HEK293T (cell line): Measurements from ENCODE around the gene CAPZA2.

Experiments used
- CTCF ChIA-PET: fragments of 350-600 bp; formaldehyde crosslinking; extraction: SDS; loops from one replicate; lab custom pipeline; 2021; ENCODE audit warnings: antibody characterized with exemption, inconsistent platforms; lab: Yijun Ruan, JAX
- POLR2A ChIA-PET: fragments of 350-600 bp; formaldehyde crosslinking; extraction: SDS; loops from one replicate; lab custom pipeline; 2020; ENCODE audit warnings: antibody characterized with exemption, inconsistent platforms; lab: Yijun Ruan, JAX
- DNase-seq: peaks from one replicate; pipeline ENCODE4 v3.0.0; 2012; ENCODE audit warnings: mixed read lengths; ENCODE audit errors: extremely low spot score
- ARNT ChIP-seq: fragments of 450-650 bp; IDR thresholded peaks from 2 replicates; pipeline ENCODE4 v1.6.1; 2017; ENCODE audit warnings: mild to moderate bottlenecking
- BHLHE40 ChIP-seq: fragments of 450-650 bp; IDR thresholded peaks from 2 replicates; pipeline ENCODE4 v1.6.1; 2016; ENCODE audit warnings: mild to moderate bottlenecking, moderate library complexity, borderline replicate concordance
- CTBP1 ChIP-seq: fragments of 450-650 bp; IDR thresholded peaks from 2 replicates; pipeline ENCODE4 v1.6.1; 2016; ENCODE audit warnings: borderline replicate concordance
- ELF4 ChIP-seq: fragments of 450-650 bp; IDR thresholded peaks from 2 replicates; pipeline ENCODE4 v1.6.1; 2017; ENCODE audit warnings: antibody characterized with exemption
- FOXA1 ChIP-seq: fragments of 450-650 bp; IDR thresholded peaks from 2 replicates; pipeline ENCODE4 v1.6.1; 2016; ENCODE audit warnings: mild to moderate bottlenecking
- FOXK2 ChIP-seq: fragments of 450-650 bp; IDR thresholded peaks from 2 replicates; pipeline ENCODE4 v1.6.1; 2016; ENCODE audit warnings: mild to moderate bottlenecking
- FOXM1 ChIP-seq: fragments of 450-650 bp; IDR thresholded peaks from 2 replicates; pipeline ENCODE4 v1.6.1; 2017; ENCODE audit warnings: mild to moderate bottlenecking, borderline replicate concordance
- HDGF ChIP-seq: fragments of 450-650 bp; IDR thresholded peaks from 2 replicates; pipeline ENCODE4 v1.6.1; 2017; ENCODE audit warnings: antibody characterized with exemption, borderline replicate concordance
- L3MBTL2 ChIP-seq: fragments of 450-650 bp; conservative IDR thresholded peaks from 2 replicates; pipeline ENCODE4 v1.6.1; 2016; ENCODE audit warnings: mild to moderate bottlenecking
- LEF1 ChIP-seq: fragments of 450-650 bp; IDR thresholded peaks from 2 replicates; pipeline ENCODE4 v1.6.1; 2017; ENCODE audit warnings: mild to moderate bottlenecking, borderline replicate concordance
- NFRKB ChIP-seq: fragments of 450-650 bp; IDR thresholded peaks from 2 replicates; pipeline ENCODE4 v1.6.1; 2016; ENCODE audit warnings: mild to moderate bottlenecking, moderate library complexity
- PKNOX1 ChIP-seq: fragments of 450-650 bp; IDR thresholded peaks from 2 replicates; pipeline ENCODE4 v1.6.1; 2016
- SP1 ChIP-seq: fragments of 450-650 bp; IDR thresholded peaks from 2 replicates; pipeline ENCODE4 v1.6.1; 2017
- SUZ12 ChIP-seq: fragments of 450-650 bp; IDR thresholded peaks from 2 replicates; pipeline ENCODE4 v1.6.1; 2016; ENCODE audit warnings: mild to moderate bottlenecking
- TARDBP ChIP-seq: fragments of 450-650 bp; IDR thresholded peaks from 2 replicates; pipeline ENCODE4 v1.6.1; 2016
- ZNF384 ChIP-seq: fragments of 450-650 bp; IDR thresholded peaks from 2 replicates; pipeline ENCODE4 v1.6.1; 2016

The CAPZA2 gene

GRCh38 chr7:116834815-116835504 is 27.4 kb upstream of the CAPZA2 start:
- TF ChIP-seq PKNOX1 (no peak), ZNF384 (no peak), ELF4 (no peak), CTBP1 (no peak), FOXA1 (no peak)
- CTCF ChIA-PET, result no interaction called here
- POLR2A ChIA-PET, result no interaction called here
- no peak for DNase-seq

- DNase-seq, result no peak
- TF ChIP-seq TARDBP, result no peak
- no peak for TF ChIP-seq LEF1
- TF ChIP-seq ZNF384, result no peak
- TF ChIP-seq CTBP1, result no peak
- no peak for TF ChIP-seq SUZ12
- no peak for TF ChIP-seq FOXA1
- TF ChIP-seq L3MBTL2, result no peak
- TF ChIP-seq HDGF, result no peak
- no peak for TF ChIP-seq SP1
- no peak for TF ChIP-seq NFRKB
- no peak for TF ChIP-seq FOXK2
- no peak for TF ChIP-seq FOXM1
- ChIA-PET POLR2A (no interaction called here), CTCF (interaction anchor here (0.7 kb wide), 1 partner anchor 421 kb away, joined by 3 read pairs; no protein-coding TSS in a partner anchor)
Measured at GRCh38 chr7:116836048-116836447, 26.3 kb upstream of the CAPZA2 start.

GRCh38 chr7:116836911-116837310 is 25.5 kb upstream of the CAPZA2 start:
- no peak for DNase-seq
- CTCF ChIA-PET, result interaction anchor here (0.7 kb wide), 1 partner anchor 420 kb away, joined by 3 read pairs; no protein-coding TSS in a partner anchor
- no peak for TF ChIP-seq TARDBP
- TF ChIP-seq PKNOX1, result no peak
- TF ChIP-seq FOXA1, result no peak
- no peak for TF ChIP-seq FOXM1
- TF ChIP-seq HDGF, result no peak
- no peak for TF ChIP-seq BHLHE40
- no peak for TF ChIP-seq FOXK2
- no peak for TF ChIP-seq ELF4
- no peak for TF ChIP-seq CTBP1
- no peak for TF ChIP-seq NFRKB
- no peak for TF ChIP-seq ZNF384
- no peak for TF ChIP-seq LEF1
- TF ChIP-seq ARNT, result no peak
- TF ChIP-seq SP1, result no peak
- no peak for TF ChIP-seq L3MBTL2
- no peak for TF ChIP-seq SUZ12
- POLR2A ChIA-PET, result no interaction called here

DNA sequence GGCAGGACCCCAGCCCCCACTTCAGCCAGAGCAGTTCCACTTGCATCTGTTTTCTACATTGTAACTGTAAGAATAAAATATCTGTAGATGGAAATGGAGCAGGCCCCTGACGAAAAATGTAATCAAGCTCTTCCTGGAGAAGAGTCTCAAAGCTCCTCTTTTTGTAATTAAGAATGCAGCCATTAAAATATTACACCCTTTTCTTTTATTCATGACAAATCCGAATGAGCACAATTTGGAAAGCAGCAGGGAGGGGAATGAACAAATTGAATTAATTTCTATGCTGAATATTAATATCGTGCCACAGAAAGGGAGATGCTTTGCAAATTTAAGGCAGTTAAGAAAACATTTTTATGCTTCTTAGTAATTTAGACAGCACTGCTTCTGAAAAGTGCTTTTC is 24.8 kb upstream of the CAPZA2 start:
- POLR2A ChIA-PET, result no interaction called here
- CTCF ChIA-PET, result no interaction called here
- no peak for TF ChIP-seq FOXM1
- TF ChIP-seq TARDBP, result no peak
- no peak for TF ChIP-seq BHLHE40
- no peak for TF ChIP-seq ARNT
- no peak for TF ChIP-seq HDGF
- TF ChIP-seq PKNOX1, result no peak
- TF ChIP-seq L3MBTL2, result no peak
- TF ChIP-seq ZNF384, result no peak
- no peak for TF ChIP-seq SP1
- no peak for TF ChIP-seq NFRKB
- TF ChIP-seq LEF1, result no peak
- no peak for TF ChIP-seq SUZ12
- no peak for TF ChIP-seq FOXA1
- no peak for TF ChIP-seq CTBP1
- TF ChIP-seq FOXK2, result no peak
- TF ChIP-seq ELF4, result no peak
- no peak for DNase-seq

DNA sequence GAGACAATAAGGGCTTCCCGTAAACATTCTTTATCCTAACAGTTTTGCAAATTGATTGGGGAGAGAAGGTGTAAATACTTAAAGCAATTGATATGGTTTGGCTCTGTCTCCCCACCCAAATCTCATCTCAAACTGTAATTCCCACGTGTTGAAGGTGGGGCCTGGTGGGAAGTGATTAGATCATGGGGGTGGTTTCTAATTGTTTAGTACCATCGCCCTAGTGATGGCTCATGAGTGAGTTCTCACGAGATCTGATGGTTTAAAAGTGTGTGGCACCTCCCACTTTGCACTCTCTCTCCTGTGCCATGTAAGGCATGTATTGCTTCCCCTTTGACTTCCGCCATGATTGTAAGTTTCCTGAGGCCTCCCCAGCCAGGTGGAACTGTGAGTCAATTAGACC is 22.1 kb upstream of the CAPZA2 start:
- ChIA-PET CTCF (interaction anchor here (0.6 kb wide), 1 partner anchor 492 kb away, joined by 3 read pairs; no protein-coding TSS in a partner anchor), POLR2A (no interaction called here)
- DNase-seq, result no peak
- TF ChIP-seq TARDBP (no peak), PKNOX1 (no peak)

DNA sequence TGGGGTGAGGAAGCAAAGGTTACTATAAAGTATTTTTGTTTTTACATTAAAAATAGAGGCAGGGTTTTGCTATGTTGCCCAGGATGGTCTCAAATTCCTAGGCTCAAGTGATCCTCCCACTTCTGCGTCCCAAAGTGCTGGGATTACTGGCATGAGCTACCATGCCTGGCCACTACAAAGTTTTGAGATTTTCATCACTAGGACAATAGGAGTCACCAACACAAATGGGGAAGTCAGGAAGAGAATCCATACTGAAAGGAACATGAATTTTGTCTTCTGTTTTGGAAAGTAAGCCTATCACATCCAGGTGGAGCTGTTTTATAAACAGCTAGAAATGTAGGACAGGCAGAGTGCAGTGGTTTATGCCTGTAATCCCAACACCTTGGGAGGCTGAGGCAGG is 20.0 kb upstream of the CAPZA2 start:
- CTCF ChIA-PET, result no interaction called here
- POLR2A ChIA-PET, result no interaction called here

More for the DNA sequence above, 20.0 kb upstream of the CAPZA2 start:
- TF ChIP-seq ZNF384, result no peak
- no peak for DNase-seq
